Kidney tubule cell (primary cell): ENCODE measurements around the gene RIC8B.
A peak's percentile ranks its signal among the peaks of the same experiment; 100 is the strongest.
"Not testable (repeated sequence)": the region's sequence is repeated elsewhere in the genome, so short reads cannot be mapped to it uniquely, and the experiment has no call there.

Experiments used
- DNase-seq: peaks from one replicate; pipeline ENCODE4 v3.0.0-alpha.2; 2018; ENCODE audit warnings: low spot score

Gene RIC8B

GRCh38 chr12:106902053-106902452 is 127.6 kb downstream of the RIC8B start:
- no peak for DNase-seq

GRCh38 chr12:106903241-106903945 is 128.9 kb downstream of the RIC8B start:
- DNase-seq = peak; percentile 69

GRCh38 chr12:106906715-106907114 is 132.2 kb downstream of the RIC8B start:
- no peak for DNase-seq

- DNase-seq = no peak
These were observed 132.9 kb downstream of the RIC8B start for GRCh38 chr12:106907411-106907810.

GRCh38 chr12:106907846-106908245 is 133.4 kb downstream of the RIC8B start:
- DNase-seq = no peak

GRCh38 chr12:106908561-106908960 is 134.1 kb downstream of the RIC8B start:
- no peak for DNase-seq

GRCh38 chr12:106910202-106910601 is 135.7 kb downstream of the RIC8B start:
- no peak for DNase-seq

GRCh38 chr12:106911581-106911980 is 137.1 kb downstream of the RIC8B start:
- no peak for DNase-seq

GRCh38 chr12:106913456-106913855 is 139.0 kb downstream of the RIC8B start:
- DNase-seq = no peak

GRCh38 chr12:106914796-106915634 is 140.5 kb downstream of the RIC8B start:
- DNase-seq = no peak

GRCh38 chr12:106915635-106916026 is 141.1 kb downstream of the RIC8B start:
- DNase-seq = no peak

- DNase-seq = no peak
These were observed 143.0 kb downstream of the RIC8B start for GRCh38 chr12:106917503-106917902.

- peak; percentile 22 for DNase-seq
These were observed 144.3 kb downstream of the RIC8B start for GRCh38 chr12:106918746-106919145.

- peak; percentile 56 for DNase-seq
These were observed 145.5 kb downstream of the RIC8B start for GRCh38 chr12:106919910-106920544.

GRCh38 chr12:106921976-106922375 is 147.5 kb downstream of the RIC8B start:
- not testable (repeated sequence) for DNase-seq

GRCh38 chr12:106923594-106923993 is 149.1 kb downstream of the RIC8B start:
- DNase-seq = not testable (repeated sequence)

GRCh38 chr12:106924268-106924861 is 149.9 kb downstream of the RIC8B start:
- DNase-seq = peak; percentile 4

GRCh38 chr12:106926657-106927056 is 152.2 kb downstream of the RIC8B start:
- DNase-seq = no peak

- DNase-seq = no peak
These were observed 159.8 kb downstream of the RIC8B start for GRCh38 chr12:106934277-106934676.
